ENCODE measurements around the gene MFAP3L.

DNA sequence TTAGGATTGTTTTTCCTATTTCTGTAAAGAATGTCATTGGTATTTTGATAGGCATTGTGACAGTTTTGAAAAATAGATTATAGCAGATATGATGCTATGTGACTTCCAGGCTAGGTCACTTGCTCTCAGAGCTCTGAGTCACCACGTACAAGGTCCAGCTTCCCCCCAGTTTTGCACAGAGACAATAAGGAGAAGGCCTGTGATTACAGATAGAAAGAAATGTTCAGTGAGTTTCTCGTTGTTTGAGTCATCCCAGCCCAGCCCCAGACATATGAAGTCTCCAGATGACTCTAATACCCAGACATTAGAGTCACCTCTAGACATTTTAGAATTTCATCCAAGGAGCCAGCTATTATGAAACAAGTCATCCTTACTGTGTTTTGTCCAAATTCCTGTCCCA, 57.2 kb downstream of the MFAP3L start:
- TF ChIP-seq, protein P1, sequence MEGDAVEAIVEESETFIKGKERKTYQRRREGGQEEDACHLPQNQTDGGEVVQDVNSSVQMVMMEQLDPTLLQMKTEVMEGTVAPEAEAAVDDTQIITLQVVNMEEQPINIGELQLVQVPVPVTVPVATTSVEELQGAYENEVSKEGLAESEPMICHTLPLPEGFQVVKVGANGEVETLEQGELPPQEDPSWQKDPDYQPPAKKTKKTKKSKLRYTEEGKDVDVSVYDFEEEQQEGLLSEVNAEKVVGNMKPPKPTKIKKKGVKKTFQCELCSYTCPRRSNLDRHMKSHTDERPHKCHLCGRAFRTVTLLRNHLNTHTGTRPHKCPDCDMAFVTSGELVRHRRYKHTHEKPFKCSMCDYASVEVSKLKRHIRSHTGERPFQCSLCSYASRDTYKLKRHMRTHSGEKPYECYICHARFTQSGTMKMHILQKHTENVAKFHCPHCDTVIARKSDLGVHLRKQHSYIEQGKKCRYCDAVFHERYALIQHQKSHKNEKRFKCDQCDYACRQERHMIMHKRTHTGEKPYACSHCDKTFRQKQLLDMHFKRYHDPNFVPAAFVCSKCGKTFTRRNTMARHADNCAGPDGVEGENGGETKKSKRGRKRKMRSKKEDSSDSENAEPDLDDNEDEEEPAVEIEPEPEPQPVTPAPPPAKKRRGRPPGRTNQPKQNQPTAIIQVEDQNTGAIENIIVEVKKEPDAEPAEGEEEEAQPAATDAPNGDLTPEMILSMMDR (IDR thresholded peaks at IDR 0.05): no peak
- no peak for TF ChIP-seq POLR2A (IDR thresholded peaks at IDR 0.05)
- no peak for TF ChIP-seq EP300 (IDR thresholded peaks at IDR 0.05)

Measured in ovary (tissue), 3 donors.